ENCODE results near the gene ARID3C.

The ARID3C gene

GRCh38 chr9:34627716-34628655, 880 bp downstream of the ARID3C start:
- DNase-seq, result no peak

GRCh38 chr9:34625186-34625486, 3.7 kb downstream of the ARID3C start:
- DNase-seq, result no peak

- no peak for DNase-seq
These were observed 4.2 kb downstream of the ARID3C start for GRCh38 chr9:34624475-34625185.

- DNase-seq, result peak in 1 of 2 donors; percentile 14
These were observed 5.3 kb downstream of the ARID3C start for GRCh38 chr9:34623374-34624235.

- DNase-seq, result peak; percentile 95
These were observed 8.5 kb downstream of the ARID3C start, which contains the start of gene DCTN3 for GRCh38 chr9:34620061-34620994. Gene DCTN3, minus strand, starts transcription at chr9:34620495. Its CDS starts 31 bp downstream, at chr9:34620464.

- DNase-seq, result no peak
These were observed 13.7 kb downstream of the ARID3C start for GRCh38 chr9:34615132-34615531.

GRCh38 chr9:34612788-34613390, 16.0 kb downstream of the ARID3C start:
- peak; percentile 74 to 77 for DNase-seq

- peak; percentile 84 to 86 for DNase-seq
These were observed 16.8 kb downstream of the ARID3C start, which contains the start of gene RPP25L for GRCh38 chr9:34611811-34612787. Gene RPP25L, minus strand, starts transcription at chr9:34612097. Its CDS starts 801 bp downstream, at chr9:34611296.

- no peak for DNase-seq
These were observed 17.5 kb downstream of the ARID3C start for GRCh38 chr9:34611251-34611810.

- no peak for DNase-seq
These were observed 18.2 kb downstream of the ARID3C start for GRCh38 chr9:34610434-34611206.

- no peak for DNase-seq
These were observed 21.5 kb downstream of the ARID3C start for GRCh38 chr9:34607331-34607730.

- DNase-seq, result no peak
These were observed 22.0 kb downstream of the ARID3C start for GRCh38 chr9:34606905-34607304.

- no peak for DNase-seq
These were observed 22.7 kb downstream of the ARID3C start for GRCh38 chr9:34606190-34606589.

GRCh38 chr9:34603610-34604231, 25.1 kb downstream of the ARID3C start:
- peak; percentile 77 to 83 for DNase-seq

- DNase-seq, result no peak
These were observed 26.8 kb downstream of the ARID3C start for GRCh38 chr9:34601937-34602573.

- no peak for DNase-seq
These were observed 28.0 kb downstream of the ARID3C start for GRCh38 chr9:34600908-34601307.

- DNase-seq, result no peak
These were observed 29.3 kb downstream of the ARID3C start for GRCh38 chr9:34599546-34599945.

- DNase-seq, result no peak
These were observed 34.7 kb downstream of the ARID3C start for GRCh38 chr9:34594177-34594576.

Measured in CD4-positive, alpha-beta T cell treated with Interleukin-1 beta for 1 hour (primary cell).